Muscle of arm (tissue), 12 donors: ENCODE data around the gene ARAF. TPM values are rescaled to one million over a fixed set of nuclear protein-coding genes. Genes with fewer than 3 reads are reported as not detected.

Source experiments
- DNase-seq: peaks from one replicate; pipeline ENCODE4 v3.0.0-alpha.2; 2013
- polyA plus RNA-seq, 12 donors: library from polyadenylated mRNA; unstranded; fragments of 120-200 nt; gene quantifications; one replicate each; pipeline ENCODE4 v1.2.1, GENCODE V29; 2013; ENCODE audit not compliant: insufficient read length in 12 of 12

The ARAF gene
- polyA plus RNA-seq, 12 donors, result 33.9 to 52.5 (median 44.3) TPM; not detected in 1

DNA sequence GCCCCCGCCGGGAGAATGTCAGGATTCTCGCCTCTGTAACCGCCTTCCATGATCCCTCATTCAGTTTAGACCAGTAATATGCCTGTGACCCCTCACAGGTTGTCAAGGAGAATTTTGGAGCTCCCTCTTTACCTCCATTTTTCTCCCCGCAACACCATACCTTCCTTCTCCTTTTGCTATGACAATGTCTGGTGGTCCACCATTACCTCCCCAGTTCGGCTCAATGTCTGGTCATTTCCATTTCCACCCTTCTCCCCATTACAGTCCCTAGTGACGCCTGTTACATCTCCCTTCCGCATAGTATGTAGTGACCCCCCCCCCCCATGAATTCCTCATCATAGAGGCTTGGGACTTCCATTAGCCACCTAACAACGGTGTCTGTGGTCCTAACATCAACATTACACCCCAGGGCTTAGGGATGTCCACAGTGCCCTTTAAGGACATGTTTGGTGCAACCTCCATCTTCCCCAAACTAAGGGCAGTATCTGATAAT, 700 bp downstream of the ARAF start:
- DNase-seq, result no peak

DNA sequence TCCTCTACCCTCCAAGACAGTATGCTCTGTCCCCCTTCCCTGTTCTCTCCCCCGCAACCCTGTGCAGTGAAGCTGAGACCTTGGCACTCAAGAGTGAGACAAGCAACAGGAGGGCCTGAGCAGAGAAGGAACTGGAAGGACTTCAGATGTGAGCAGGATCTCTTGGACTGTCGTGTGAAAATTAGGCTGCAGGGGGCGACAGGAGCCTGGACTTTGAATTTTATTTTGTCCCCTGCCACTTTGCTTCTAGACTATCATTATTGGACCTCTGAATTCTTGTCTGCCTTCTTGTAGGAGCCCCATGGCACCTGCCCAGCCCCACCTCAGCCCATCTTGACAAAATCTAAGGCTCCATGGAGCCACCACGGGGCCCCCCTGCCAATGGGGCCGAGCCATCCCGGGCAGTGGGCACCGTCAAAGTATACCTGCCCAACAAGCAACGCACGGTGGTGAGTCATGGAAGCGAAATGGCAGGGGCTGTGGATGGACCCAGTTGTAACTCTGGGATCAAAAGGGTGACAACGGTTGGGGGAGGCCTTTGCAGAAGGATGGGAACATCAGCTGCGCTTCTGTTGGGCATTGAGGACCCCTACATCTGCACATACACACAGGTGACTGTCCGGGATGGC, 1.7 kb downstream of the ARAF start:
- no peak for DNase-seq

DNA sequence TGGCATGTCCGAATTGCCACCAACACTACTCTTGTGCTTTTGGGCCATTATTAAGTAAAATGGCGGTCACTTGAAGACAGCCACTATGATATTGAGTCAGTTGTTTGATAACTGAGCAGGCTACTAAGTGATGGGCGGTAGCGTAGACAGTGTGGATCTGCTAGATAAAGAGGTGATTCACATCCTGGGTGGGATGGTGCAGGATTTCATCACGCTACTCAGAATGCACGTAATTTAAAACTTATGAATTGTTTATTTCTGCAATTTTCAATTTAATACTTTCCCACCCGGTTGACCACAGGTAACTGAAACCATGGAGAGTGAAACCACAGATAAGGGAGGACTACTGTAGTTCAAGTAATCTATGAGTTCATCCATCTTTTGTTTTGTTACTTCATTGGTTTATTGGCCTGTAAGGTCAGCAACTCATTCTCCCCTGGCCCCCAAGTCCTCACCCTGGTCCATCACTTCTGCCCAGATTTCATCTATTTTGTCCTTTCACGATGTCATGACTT, 2.9 kb downstream of the ARAF start:
- no peak for DNase-seq

DNA sequence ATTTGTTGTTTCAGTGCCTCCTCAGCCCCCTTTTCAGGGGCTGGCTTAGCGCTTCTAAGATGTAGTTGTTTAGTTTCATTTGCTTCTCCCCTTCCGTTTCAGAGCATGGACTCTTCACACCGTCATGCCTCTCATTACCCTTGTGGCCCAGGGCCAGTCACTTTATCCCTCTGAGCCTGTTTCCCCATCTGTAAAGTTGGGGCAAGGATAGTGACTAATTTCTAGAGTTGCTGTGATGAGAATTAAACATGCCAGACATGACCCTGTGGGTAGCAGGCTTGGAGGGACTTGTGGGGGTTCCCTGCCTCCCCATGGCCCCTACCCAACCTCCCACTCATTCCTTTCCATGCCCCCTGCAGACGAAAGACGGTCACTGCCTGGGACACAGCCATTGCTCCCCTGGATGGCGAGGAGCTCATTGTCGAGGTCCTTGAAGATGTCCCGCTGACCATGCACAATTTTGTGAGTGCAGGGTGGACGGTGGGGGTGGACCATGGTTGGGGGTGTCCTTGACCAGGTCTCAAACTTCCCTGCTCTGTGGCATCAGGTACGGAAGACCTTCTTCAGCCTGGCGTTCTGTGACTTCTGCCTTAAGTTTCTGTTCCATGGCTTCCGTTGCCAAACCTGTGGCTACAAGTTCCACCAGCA, 3.6 kb downstream of the ARAF start:
- DNase-seq, result no peak

DNA sequence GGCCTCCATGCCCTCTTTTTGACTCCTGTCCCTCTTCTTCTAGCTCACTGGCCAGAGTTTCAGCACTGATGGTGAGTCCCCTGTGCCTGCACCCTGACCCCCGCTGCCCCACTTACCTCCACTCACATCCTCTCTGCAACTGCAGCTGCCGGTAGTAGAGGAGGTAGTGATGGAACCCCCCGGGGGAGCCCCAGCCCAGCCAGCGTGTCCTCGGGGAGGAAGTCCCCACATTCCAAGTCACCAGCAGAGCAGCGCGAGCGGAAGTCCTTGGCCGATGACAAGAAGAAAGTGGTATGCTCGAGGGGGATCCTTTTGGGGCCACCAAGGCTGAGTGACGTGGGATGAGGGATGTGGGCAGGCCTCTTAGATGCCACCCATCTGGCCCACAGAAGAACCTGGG, 5.8 kb downstream of the ARAF start:
- DNase-seq, result no peak

DNA sequence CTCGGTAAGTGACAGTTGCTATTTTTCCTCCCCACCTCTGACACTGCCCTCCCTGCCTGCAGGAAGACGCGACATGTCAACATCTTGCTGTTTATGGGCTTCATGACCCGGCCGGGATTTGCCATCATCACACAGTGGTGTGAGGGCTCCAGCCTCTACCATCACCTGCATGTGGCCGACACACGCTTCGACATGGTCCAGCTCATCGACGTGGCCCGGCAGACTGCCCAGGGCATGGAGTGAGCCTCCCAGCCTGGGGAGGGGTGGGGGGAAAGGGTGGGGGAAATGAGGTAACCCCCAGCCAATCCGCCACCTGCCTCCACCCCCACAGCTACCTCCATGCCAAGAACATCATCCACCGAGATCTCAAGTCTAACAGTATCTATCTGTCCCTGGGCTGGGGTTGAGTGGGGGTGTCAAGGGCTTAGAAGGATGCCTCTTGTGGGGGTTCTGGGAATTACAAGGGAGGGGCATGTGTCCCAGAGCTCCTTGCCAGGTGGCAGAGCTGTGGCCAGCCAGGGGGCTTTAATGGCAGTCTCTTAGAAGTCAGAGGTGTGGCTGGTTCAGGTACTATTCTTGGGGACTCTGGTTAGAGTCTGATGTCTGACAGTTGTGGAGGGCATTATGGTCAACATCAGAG, 7.8 kb downstream of the ARAF start:
- DNase-seq, result no peak

DNA sequence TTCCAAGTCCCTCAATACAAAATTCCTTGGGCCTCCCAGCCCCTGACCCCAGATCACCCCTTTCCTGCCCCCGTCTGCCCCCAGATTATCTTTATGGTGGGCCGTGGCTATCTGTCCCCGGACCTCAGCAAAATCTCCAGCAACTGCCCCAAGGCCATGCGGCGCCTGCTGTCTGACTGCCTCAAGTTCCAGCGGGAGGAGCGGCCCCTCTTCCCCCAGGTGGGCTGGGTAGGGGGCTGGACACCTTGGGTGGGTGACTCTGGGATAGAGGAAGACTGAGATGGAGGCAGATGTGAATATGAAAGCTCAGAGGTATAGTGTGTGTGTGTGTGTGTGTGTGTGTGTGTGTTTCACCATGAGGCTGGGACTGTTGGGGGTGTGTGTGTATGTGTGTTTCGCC, 9.8 kb downstream of the ARAF start:
- DNase-seq, result no peak

DNA sequence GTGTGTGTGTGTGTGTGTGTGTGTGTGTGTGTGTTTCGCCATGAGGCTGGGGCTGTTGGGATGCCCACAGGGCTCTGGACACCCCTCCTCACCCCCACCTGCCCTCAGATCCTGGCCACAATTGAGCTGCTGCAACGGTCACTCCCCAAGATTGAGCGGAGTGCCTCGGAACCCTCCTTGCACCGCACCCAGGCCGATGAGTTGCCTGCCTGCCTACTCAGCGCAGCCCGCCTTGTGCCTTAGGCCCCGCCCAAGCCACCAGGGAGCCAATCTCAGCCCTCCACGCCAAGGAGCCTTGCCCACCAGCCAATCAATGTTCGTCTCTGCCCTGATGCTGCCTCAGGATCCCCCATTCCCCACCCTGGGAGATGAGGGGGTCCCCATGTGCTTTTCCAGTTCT, 10.2 kb downstream of the ARAF start:
- no peak for DNase-seq

DNA sequence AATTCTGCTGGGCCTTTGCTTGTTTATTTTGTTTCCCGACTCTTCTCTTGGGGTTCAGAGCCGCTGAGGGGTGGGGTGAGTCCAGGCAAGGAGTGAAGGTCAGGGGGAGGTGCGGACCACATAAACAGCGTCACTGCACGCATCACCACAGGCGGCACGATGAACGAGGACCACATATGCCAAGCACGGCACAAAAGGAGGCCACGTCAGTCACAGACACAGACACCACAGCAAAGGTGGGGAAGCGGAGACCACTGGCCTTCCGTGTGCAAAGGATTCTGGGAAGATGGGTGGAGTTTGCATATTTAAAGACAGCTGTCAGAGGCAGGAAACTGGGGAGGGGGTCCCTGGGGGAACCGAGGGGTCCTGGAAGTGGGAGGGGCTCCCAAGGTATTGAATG, 10.9 kb downstream of the ARAF start:
- no peak for DNase-seq

DNA sequence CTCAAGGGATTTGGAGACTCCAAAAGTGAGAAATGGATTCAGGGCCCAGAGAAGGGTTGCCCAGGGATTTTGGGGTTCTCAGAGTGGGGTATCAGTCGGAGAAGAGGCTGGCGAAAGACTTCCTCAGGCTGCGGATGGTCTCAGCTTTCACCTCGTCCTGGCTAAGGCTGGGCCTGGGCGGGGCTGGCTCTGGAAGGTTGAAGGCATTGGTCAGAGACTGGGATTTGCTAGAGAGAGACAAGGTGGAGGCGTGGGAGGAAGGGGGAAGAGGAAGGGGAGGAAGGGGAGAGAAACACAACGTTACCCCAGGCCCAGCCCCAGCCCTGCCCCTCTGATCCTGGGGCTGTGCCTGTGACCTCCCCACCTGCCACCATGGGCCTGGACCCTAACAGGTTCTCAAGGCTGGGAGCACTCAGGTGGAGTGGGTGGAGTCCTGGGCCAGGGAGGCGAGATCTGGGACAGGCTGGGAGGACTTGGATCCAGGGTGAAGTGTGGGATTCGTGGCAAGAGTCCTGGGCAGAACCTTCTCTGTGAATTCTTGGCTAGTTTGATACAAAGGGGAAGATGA, 11.9 kb downstream of the ARAF start:
- DNase-seq, result no peak

DNA sequence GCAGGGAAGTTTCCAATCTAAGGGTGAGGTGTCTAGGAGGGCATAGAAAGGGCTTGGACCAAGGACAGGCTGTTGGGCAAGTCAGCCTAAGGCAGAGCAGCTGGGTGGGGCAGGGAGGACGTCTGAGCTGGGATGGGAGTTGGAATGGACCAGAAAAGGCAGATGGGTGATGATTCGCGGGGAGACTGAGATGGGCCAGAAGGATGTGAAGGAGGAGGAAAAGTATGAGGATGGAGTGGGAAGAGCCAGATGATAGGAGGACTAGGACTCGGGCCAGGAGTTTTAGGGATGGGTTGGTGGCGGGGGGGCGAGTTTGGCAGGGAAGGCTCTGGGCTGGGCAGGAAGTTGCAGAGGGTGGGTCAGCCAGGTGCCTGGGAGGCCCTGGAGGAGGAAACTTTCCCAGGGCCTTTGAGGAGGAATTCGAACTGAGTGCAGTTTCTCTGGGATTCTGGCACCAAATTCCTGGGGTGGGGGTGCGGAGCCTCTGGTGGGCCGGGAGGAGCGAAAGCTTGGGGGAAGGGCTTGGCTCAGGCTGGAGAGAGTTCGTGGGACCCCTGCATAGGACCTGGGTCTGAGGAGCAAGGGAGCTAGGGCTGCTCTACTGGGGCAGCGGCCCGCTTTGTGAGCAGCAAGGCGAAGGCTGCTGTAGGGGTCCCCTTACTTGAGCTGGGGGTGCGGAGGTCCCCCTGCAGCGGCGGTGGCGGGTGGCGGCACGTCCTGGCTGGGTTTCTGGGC, 12.5 kb downstream of the ARAF start:
- DNase-seq, result peak; percentile 69

DNA sequence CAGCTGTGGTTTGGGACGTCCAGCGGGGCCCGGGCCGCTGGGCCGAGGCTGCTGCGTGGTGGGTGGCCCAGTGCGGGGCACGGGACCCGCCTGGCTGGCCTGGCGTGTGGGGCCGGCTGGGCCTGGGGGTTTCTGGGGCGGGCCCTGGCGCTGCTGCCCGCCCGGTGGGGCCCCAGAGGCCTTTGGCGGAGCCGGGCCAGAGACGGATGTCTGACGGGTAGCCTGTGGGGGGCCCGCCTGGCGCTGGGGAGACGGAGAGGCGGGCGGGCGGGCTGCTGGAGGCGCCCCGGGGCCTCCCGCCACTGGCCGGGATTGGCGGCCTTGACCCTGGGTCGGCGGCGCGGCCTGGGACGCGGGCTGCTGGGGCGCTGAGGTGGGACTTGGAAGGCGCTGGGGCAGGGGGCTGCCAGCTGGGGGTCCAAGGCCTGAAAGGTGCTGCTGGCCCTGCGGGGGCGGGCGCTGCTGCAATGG, 13.1 kb downstream of the ARAF start:
- DNase-seq, result no peak

DNA sequence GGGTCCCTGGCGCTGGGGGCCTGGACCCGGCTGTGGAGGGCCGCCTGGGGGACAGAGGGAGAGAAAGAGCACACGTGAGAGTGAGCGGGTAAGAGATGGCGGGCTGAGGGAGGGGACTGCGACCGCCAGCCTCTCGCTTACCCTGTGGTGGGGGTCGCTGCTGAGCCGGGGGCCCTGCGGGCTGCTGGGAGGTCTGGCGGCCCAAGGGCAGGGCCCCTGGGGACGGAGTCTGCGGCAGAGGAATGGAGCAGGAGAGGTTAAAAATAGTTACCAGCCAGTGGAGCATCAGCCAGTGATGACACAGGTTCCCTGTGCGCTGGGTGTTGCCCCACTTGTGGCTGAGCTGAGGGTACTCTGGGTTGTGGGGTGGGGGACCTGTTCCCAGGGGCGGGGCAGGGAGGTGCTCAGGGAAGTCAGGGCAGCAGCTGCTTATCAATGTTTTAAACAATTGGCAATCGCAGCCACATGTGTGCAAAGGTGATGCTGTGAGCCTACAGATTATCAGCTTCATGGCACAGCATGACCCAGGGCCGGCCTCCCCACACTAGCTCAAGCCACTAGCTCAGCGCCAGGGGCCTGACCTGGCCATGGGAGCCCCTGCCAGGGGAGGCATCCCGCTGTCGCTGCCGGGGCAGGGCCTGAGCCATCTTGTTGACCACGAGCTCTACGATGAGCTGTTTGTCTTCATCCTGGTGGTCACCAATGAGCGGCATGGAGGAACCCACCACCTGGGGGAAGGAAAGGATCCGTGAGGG, 13.7 kb downstream of the ARAF start:
- DNase-seq, result no peak

DNA sequence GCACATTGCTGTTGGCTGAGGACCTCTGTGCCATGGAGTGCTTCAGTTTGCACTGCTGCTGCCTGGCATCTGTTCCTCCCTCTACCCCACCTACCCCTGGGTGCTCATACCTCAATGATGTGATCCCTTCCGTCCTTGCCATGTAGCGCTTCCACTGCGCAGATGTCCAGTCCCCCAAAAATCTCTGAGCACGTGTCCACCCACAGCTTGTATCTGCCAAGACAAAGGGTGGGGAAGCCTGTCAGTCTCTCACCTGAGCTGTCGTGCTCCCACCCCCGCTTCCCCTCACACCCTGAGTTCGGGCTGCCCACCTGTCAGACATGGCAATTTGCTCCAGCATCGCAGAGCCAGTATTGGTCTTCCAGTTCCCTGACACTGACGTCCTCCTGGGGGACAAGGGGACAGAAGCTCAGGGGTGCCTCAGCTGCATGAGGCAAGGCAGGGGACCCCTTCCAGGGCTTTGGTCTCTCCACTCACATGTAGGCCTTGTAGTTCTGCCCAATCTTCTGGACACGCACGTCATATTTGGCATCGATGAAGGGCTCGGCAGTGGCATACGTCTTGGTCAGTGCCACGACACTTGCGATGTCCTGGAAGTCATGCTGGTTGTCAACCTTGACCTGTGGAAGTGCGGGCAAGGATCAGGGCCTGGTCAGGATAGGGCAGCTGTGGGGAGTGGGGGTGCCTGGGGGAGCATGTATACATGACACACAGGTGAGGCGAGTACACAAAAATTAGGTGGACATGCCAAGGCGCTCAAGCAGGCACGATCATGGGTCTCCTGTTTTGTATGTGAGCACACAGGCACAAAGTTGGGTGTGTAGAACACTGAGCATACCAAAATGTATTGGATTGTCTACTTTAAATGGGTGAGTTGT, 15.3 kb downstream of the ARAF start:
- no peak for DNase-seq

DNA sequence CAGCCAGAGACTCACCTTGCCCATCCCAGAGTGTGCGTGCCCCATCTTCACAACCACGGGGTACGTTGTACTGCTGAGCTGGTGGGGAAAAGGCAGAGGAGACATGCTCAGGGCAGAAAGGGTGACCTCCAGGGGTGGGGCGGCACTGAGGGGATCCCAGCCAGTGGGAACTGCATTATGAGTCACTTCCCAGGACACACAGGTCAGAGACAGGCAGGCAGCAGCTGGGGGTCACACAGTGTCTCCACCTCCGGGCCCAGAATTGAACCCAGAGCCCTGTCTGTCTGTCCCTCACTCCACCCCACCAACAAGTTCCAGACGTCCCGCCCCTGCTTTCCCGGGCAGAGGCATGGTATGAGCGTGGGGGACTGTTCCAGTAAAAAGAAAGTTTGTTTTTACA, 16.4 kb downstream of the ARAF start:
- no peak for DNase-seq

DNA sequence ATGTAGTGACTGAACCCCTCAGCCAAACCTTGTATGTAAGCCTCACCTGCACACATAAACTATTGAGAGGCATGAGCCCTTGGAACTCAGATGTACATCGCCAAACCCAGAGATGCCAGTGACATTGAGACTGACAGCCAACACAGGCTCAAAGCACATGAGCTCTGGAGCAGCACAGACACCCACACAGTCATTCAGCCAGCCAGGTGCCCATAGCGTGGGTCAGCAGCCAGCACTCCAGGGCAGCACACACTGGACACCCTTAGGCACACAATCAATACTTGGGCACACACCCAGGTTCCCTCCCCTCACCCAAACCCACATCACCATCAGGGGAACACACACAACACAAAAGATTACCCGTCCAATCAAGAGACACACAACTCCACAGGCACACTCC, 16.9 kb downstream of the ARAF start:
- no peak for DNase-seq

DNA sequence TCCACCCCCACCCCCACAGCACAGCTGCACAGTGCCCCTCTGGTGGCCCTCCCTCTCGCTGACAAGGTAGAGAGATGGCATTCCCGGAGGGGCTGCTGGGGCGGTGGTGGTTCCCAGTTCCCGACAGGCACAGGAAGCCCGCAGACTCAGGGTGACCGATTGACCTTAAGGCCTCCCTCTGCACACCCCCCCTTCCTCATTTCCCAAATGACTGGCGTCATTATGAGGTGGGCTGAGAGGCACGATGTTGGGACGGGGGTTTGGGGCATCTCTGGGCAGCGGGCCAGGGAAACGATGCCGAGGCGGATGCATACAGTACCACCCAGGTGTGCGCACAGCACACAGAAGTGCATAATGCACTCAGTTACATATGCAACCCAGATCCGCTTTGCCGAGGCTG, 17.7 kb downstream of the ARAF start:
- no peak for DNase-seq

DNA sequence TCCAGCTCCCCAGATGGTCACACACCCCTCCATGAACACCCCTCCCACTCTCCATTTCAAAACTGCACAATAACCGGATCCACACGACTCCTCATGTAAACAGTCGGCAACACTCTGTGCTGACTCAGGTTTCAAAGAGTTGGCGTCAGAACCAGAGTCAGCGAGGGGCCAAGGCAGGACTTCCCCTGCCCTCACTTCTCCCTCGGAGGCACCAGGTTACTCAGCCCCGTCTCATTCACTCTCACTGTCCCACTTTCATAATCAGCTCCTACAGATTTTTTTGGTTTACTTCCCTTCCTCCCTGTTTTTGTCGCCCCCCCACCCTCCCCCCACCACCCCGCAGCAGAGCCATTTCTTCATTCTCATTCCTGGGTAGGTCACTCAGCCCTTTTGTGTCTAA, 18.5 kb downstream of the ARAF start:
- DNase-seq, result no peak

DNA sequence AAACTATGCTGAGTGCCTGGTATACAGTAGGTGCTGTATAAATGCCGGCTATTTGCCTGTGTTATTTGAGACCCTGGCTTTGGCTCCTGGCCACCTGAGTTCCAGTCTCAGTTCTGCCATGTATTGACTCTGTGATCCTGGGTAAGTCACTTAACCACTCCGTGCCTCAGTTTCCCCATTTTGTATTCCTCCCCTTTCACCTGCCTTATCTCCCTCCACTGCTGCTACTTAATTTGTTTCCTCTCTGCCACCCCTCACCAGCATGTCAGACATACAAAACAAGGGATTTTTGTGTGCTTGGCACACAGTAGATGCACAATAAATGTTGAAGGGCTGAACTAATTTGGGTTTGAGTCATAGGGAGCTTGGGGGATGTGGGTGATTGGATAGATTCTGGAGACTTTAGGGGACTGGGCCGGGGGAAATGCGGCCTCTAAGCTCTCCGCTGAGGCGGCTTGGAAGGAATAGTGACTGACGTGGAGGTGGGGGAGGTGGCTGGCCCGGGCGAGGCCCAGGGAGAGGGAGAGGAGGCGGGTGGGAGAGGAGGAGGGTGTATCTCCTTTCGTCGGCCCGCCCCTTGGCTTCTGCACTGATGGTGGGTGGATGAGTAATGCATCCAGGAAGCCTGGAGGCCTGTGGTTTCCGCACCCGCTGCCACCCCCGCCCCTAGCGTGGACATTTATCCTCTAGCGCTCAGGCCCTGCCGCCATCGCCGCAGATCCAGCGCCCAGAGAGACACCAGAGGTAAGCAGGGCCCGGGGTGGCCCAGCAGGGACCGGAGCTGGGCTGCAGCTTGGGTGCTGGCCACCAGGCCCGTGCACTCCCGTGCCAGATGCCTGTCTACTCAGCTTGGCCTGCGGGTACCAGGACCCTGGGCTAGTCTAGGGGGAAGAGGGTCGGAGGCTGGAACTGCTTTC, 21.0 kb downstream of the ARAF start, which contains the start of gene TIMP1:
TIMP1 (plus strand) TSS at position 706 of the 917 bp plus-strand sequence. CDS start 980 bp downstream, outside the sequence.
- DNase-seq, result peak; percentile 90
